GM18909 (cell line): Measurements from ENCODE around the gene NHLRC3.
A peak's percentile ranks its signal among the peaks of the same experiment; 100 is the strongest.
"Not testable (repeated sequence)": the region's sequence is repeated elsewhere in the genome, so short reads cannot be mapped to it uniquely, and the experiment has no call there.

Experiments
- ATAC-seq: cut with Tn5 transposase; IDR thresholded peaks from one replicate; pipeline ENCODE4 v1.9.1; 2021; ENCODE audit warnings: mild to moderate bottlenecking; ENCODE audit not compliant: unreplicated experiment, poor library complexity

Gene NHLRC3

GRCh38 chr13:39040206-39040605 lies 1.9 kb downstream of the NHLRC3 start:
- no peak for ATAC-seq

GRCh38 chr13:39044536-39044935 lies 6.3 kb downstream of the NHLRC3 start:
- ATAC-seq = peak; percentile 71

GRCh38 chr13:39047560-39047959 lies 9.3 kb downstream of the NHLRC3 start:
- ATAC-seq = no peak

DNA sequence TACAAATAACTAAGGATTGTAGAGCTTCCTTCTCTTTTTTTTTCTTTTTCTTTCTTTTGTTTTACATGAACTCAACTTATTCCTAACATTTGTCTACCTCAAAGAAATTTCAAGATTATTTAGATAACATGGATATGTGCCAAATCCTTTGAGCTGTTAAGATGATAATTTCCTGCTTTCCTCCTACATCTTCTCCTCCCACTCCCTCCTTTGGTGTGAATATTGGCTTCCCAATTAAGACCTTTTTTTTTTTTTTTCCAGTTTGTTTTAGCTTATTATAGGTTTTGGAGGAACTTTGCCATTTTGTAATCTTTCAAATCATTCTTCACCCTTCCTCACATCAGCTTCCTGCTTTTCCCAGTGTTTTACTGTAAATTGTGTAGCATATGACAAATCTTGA lies 10.6 kb downstream of the NHLRC3 start:
- no peak for ATAC-seq

DNA sequence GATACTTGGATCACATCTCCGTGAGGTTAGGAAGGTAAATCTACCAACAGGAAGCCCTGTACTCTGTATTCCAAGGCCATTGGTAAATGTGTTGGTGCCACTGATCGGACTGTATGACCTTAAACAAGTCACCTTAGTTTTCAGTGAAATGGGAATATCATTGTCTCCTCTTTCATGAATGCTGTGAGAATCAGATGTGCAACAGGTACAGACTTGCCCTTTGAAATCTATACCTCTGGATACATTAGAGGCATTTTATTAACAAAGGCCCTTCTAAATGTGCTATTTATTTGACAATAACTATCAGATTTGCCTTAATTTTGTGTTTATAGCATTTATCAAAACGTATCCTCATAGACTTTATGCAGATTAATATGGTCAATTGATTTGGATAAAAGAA lies 11.0 kb downstream of the NHLRC3 start:
- ATAC-seq = no peak

DNA sequence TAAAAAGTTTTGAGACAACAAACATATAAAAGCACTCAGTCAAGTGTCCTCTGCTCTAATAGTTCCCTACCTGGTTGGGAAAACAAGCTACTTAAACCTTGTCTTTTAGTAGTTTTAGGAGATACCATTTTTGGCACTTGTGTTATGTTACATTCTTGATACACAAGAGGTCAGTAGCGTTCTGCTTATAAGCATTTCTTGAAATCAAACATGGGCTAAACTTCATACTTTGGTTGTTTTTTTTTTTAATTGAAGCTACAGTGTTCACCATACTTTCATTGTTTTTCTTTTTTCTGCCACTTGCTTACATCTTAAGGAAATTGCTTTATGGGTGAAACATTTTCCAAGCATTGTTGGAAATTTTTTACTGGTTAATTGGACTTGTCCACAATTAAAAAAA lies 12.9 kb downstream of the NHLRC3 start:
- ATAC-seq = peak; percentile 48

DNA sequence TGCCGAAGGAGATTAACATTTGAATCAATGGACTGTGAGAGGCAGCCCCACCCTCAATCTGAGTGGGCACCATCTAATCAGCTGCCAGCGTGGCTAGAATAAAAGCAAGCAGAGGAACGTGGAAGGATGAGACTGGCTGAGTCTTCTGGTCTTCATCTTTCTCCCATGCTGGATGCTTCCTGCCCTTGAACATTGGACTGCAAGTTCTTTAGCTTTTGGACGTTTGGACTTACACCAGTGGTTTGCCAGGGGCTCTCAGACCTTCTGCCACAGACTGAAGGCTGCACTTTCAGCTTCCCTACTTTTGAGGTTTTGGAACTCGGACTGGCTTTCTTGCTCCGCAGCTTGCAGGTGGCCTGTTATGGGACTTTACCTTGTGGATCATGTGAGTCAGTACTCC lies 14.7 kb downstream of the NHLRC3 start:
- ATAC-seq = no peak

DNA sequence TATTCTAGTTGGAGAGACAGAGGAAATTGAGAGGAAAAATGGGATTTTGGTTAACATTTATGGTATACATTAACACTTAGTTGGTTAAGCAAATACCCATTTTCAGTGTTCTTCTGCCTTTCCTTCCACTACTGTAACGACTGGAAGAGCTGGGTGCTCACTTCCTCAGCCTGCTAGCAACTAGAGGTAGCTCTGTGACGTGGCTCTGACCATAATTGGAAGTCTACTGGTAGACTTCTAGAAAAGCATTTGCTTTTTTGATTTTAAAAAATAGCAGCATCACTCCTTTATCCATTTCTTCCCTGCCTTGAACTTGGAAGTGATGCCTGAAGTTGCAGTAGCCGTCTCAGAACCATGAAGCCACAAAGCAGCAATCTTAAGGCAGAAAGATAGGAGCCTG lies 15.9 kb downstream of the NHLRC3 start:
- no peak for ATAC-seq

- no peak for ATAC-seq
Observed at GRCh38 chr13:39056018-39056417, 17.8 kb downstream of the NHLRC3 start.

DNA sequence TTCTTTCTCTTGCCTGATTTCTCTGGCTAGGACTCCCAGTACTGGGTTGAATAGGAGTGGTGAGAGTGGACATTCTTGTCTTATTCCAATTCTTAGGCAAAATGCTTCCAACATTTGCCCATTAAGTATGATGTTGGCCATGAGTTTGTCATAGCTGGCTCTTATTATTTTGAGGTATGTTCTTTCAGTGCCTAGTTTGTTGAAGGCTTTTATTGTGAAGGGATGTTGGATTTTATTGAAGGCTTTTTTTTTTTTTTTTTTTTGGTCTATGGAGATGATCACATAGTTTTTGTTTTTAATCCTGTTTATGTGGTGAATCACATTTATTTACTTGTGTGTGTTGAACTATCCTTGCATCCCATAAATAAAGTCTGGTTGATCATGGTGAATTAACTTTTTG lies 19.8 kb downstream of the NHLRC3 start:
- no peak for ATAC-seq

- ATAC-seq = no peak
Observed at GRCh38 chr13:39062004-39062403, 23.7 kb downstream of the NHLRC3 start.

GRCh38 chr13:39072842-39073241 lies 34.6 kb downstream of the NHLRC3 start:
- no peak for ATAC-seq

DNA sequence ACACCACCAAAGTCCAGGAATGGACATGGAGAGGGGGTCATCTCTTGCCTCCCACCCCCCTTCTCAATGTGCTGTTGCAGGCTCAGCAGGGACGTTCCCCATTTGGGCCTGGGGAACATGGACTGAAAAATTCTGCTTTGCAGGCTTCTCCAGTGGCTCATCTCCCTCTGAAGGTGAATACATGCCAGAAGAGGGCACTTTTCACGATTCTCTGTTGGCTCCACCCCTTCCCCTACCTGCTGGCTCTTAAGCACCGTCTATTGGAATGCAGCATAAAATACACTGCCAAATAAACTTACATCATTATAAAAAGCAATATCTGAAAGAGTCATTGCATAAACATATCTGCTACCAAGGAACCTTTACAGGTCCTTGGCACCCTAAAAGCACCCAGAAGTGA lies 35.7 kb downstream of the NHLRC3 start:
- no peak for ATAC-seq

DNA sequence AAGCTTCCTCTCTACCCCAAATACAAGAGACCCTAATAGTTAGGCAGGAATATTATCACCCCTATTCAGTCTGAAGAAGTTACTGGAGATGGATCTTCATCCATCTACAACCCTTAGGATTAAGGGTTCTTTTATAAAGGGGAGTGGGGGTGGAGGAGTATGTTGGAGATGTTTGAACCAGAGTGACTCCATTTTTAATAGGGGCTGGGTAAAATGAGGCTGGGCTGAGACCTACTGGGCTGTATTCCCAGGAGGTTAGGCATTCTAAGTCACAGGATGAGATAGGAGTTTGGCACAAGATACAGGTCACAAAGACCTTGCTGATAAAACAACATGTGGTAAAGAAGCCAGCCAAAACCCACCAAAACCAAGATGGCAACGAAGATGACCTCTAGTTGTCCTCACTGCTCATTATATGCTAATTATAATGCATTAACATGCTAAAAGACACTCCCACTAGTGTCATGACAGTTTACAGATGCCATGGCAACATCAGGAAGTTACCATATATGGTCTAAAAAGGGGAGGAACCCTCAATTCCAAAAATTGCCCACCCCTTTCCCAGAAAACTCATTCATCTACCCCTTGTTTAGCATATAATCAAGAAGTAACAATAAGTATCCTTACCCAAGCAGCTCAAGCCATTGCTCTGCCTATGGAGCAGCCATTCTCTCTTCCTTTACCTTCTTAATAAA lies 48.1 kb downstream of the NHLRC3 start:
- not testable (repeated sequence) for ATAC-seq

GRCh38 chr13:39091586-39091985 lies 53.3 kb downstream of the NHLRC3 start:
- ATAC-seq = no peak

GRCh38 chr13:39095500-39095899 lies 57.2 kb downstream of the NHLRC3 start:
- peak; percentile 71 for ATAC-seq

GRCh38 chr13:39099231-39099630 lies 61.0 kb downstream of the NHLRC3 start:
- no peak for ATAC-seq
